NCI-H69 (cell line): ENCODE data around the gene DMPK.
"Not testable (repeated sequence)": the region's sequence is repeated elsewhere in the genome, so short reads cannot be mapped to it uniquely, and the experiment has no call there.

Experiments used
- DNase-seq: peaks from one replicate; lab custom pipeline; 2025; lab: John Stamatoyannopoulos, UW

Gene DMPK

GRCh38 chr19:45814851-45815480 is 32.7 kb upstream of the DMPK start, which contains the start of gene RSPH6A:
Gene RSPH6A (minus strand): TSS chr19:45815308. CDS start chr19:45815176, 132 bp downstream.
- DNase-seq = no peak

- no peak for DNase-seq
These were observed 32.0 kb upstream of the DMPK start for GRCh38 chr19:45814166-45814780.

- no peak for DNase-seq
These were observed 30.0 kb upstream of the DMPK start for GRCh38 chr19:45812297-45812696.

GRCh38 chr19:45809643-45810159 is 27.4 kb upstream of the DMPK start:
- DNase-seq = peak; percentile 86

GRCh38 chr19:45805719-45806118 is 23.4 kb upstream of the DMPK start:
- DNase-seq = no peak

- no peak for DNase-seq
These were observed 22.6 kb upstream of the DMPK start for GRCh38 chr19:45804959-45805230.

- no peak for DNase-seq
These were observed 22.1 kb upstream of the DMPK start for GRCh38 chr19:45804140-45804958.

GRCh38 chr19:45801603-45802175 is 19.4 kb upstream of the DMPK start:
- no peak for DNase-seq

GRCh38 chr19:45800070-45800553 is 17.8 kb upstream of the DMPK start:
- no peak for DNase-seq

- DNase-seq = not testable (repeated sequence)
These were observed 17.3 kb upstream of the DMPK start for GRCh38 chr19:45799541-45799940.

- peak; percentile 78 for DNase-seq
These were observed 16.8 kb upstream of the DMPK start for GRCh38 chr19:45798995-45799517.

GRCh38 chr19:45794627-45795026 is 12.3 kb upstream of the DMPK start:
- no peak for DNase-seq

- DNase-seq = no peak
These were observed 11.6 kb upstream of the DMPK start for GRCh38 chr19:45793876-45794275.

GRCh38 chr19:45793178-45793564 is 10.9 kb upstream of the DMPK start:
- DNase-seq = no peak

- DNase-seq = peak; percentile 99
These were observed 10.3 kb upstream of the DMPK start, which contains the start of gene DMWD for GRCh38 chr19:45792470-45793177. Gene DMWD (minus strand): TSS chr19:45792845. CDS start chr19:45792756, 89 bp downstream.

- no peak for DNase-seq
These were observed 9.6 kb upstream of the DMPK start for GRCh38 chr19:45791744-45792469.

- no peak for DNase-seq
These were observed 8.7 kb upstream of the DMPK start for GRCh38 chr19:45790942-45791341.

- DNase-seq = no peak
These were observed 6.9 kb upstream of the DMPK start for GRCh38 chr19:45789035-45789786.

- no peak for DNase-seq
These were observed 4.2 kb upstream of the DMPK start for GRCh38 chr19:45786533-45786894.
